Progenitor cell of endocrine pancreas (in vitro differentiated cells): ENCODE measurements around the gene POLR3H. TPM values are rescaled to one million over a fixed set of nuclear protein-coding genes. Genes with fewer than 3 reads are reported as not detected.

Source experiments
- DNase-seq: peaks from one replicate; pipeline ENCODE4 v3.0.0; 2021; ENCODE audit warnings: low spot score; ENCODE audit not compliant: unreplicated experiment
- H3K27ac Mint-ChIP-seq: 2 replicates; pipeline ENCODE4 v1.8.0; 2021; ENCODE audit warnings: mild to moderate bottlenecking, moderate library complexity, mixed read lengths
- H3K27me3 Mint-ChIP-seq: 2 replicates; pipeline ENCODE4 v1.8.0; 2021; ENCODE audit warnings: mixed read lengths
- H3K36me3 Mint-ChIP-seq: 2 replicates; pipeline ENCODE4 v1.8.0; 2022; ENCODE audit warnings: mixed read lengths; ENCODE audit not compliant: insufficient read depth
- H3K4me1 Mint-ChIP-seq: 2 replicates; pipeline ENCODE4 v1.8.0; 2021; ENCODE audit warnings: low read depth, mixed read lengths
- H3K4me3 Mint-ChIP-seq: 2 replicates; pipeline ENCODE4 v1.8.0; 2021; ENCODE audit warnings: low read depth, mild to moderate bottlenecking, moderate library complexity, mixed read lengths
- H3K9me3 Mint-ChIP-seq: 2 replicates; pipeline ENCODE4 v1.8.0; 2021; ENCODE audit warnings: low read depth, mixed read lengths
- total RNA-seq: library from RNA; stranded (reverse); gene quantifications from 2 replicates; pipeline ENCODE4 v1.2.1, GENCODE V29; 2021
- TF ChIP-seq, protein P1 (sequence below): fragments of 200-600 bp; sonication (generic); IDR thresholded peaks from one replicate; pipeline ENCODE4 v1.5.0; 2021; ENCODE audit warnings: antibody characterized with exemption, mild to moderate bottlenecking; ENCODE audit not compliant: unreplicated experiment

Gene POLR3H
- total RNA-seq, 1 donor from 2014 or later, result 44.1 TPM

DNA sequence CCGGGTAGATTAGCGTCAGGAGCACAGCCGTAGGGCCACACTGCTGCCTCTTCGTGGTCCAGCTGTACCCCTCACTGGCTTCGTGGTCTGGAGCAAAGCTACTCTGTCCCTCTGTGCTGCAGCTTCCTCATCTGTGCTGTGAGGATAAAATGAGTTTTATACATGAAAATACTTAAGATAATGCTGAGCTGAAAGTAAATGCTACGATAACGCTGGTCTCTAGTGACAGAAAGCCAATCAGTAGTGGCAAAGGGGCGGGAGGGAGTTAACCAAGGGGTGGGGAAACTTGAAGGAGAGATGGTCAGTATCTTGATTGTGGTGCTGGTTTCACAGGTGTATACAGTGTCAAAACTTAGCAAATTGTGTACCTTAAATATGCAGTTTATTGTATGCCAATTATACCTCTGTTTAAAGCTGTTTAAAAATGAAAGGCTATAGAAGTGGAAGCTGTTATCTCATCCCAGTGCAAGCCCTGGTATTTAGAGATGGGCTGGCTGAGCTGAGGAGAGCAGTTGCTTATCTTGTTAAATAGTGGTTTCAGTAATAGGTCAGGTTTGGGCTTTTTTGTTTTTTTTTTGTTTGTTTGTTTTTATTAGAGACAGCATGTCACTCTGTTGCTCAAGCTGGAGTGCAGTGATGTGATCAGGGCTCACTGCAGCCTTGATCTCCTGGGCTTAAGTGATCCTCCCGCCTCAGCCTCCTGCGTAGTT, 38.6 kb downstream of the POLR3H start:
- H3K27ac Mint-ChIP-seq, result no peak overlapping the region
- TF ChIP-seq, protein P1, sequence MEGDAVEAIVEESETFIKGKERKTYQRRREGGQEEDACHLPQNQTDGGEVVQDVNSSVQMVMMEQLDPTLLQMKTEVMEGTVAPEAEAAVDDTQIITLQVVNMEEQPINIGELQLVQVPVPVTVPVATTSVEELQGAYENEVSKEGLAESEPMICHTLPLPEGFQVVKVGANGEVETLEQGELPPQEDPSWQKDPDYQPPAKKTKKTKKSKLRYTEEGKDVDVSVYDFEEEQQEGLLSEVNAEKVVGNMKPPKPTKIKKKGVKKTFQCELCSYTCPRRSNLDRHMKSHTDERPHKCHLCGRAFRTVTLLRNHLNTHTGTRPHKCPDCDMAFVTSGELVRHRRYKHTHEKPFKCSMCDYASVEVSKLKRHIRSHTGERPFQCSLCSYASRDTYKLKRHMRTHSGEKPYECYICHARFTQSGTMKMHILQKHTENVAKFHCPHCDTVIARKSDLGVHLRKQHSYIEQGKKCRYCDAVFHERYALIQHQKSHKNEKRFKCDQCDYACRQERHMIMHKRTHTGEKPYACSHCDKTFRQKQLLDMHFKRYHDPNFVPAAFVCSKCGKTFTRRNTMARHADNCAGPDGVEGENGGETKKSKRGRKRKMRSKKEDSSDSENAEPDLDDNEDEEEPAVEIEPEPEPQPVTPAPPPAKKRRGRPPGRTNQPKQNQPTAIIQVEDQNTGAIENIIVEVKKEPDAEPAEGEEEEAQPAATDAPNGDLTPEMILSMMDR, result no peak
- no peak for DNase-seq
- peaks cover 5% of the 10 kb centered on the region for H3K36me3 Mint-ChIP-seq
- no peaks in the 10 kb centered on the region for H3K9me3 Mint-ChIP-seq
- H3K27me3 Mint-ChIP-seq, result no peaks in the 10 kb centered on the region
- H3K4me1 Mint-ChIP-seq, result no peaks in the 10 kb centered on the region
- H3K4me3 Mint-ChIP-seq, result no peak overlapping the region

GRCh38 chr22:41504816-41505215, 39.5 kb downstream of the POLR3H start:
- no peaks in the 10 kb centered on the region for H3K4me1 Mint-ChIP-seq
- H3K27me3 Mint-ChIP-seq, result no peaks in the 10 kb centered on the region
- H3K27ac Mint-ChIP-seq, result no peak overlapping the region
- H3K9me3 Mint-ChIP-seq, result no peaks in the 10 kb centered on the region
- no peak for DNase-seq
- TF ChIP-seq, protein P1, result no peak
- no peak overlapping the region for H3K4me3 Mint-ChIP-seq
- H3K36me3 Mint-ChIP-seq, result peaks cover 5% of the 10 kb centered on the region

GRCh38 chr22:41504397-41504796, 39.9 kb downstream of the POLR3H start:
- no peak for DNase-seq
- no peaks in the 10 kb centered on the region for H3K9me3 Mint-ChIP-seq
- no peaks in the 10 kb centered on the region for H3K27me3 Mint-ChIP-seq
- H3K36me3 Mint-ChIP-seq, result peaks cover 3% of the 10 kb centered on the region
- no peak overlapping the region for H3K4me3 Mint-ChIP-seq
- TF ChIP-seq, protein P1, result no peak
- H3K4me1 Mint-ChIP-seq, result no peaks in the 10 kb centered on the region
- no peak overlapping the region for H3K27ac Mint-ChIP-seq

GRCh38 chr22:41501209-41501608, 43.1 kb downstream of the POLR3H start:
- Mint-ChIP-seq H3K4me3 (no peak overlapping the region), H3K9me3 (no peaks in the 10 kb centered on the region), H3K36me3 (peaks cover 1% of the 10 kb centered on the region), H3K27ac (no peak overlapping the region), H3K27me3 (no peaks in the 10 kb centered on the region), H3K4me1 (no peaks in the 10 kb centered on the region)
- TF ChIP-seq, protein P1, result no peak
- no peak for DNase-seq

- Mint-ChIP-seq H3K36me3 (peaks cover 1% of the 10 kb centered on the region), H3K27me3 (no peaks in the 10 kb centered on the region), H3K27ac (no peak overlapping the region), H3K4me3 (no peak overlapping the region), H3K4me1 (no peaks in the 10 kb centered on the region), H3K9me3 (no peaks in the 10 kb centered on the region)
- DNase-seq, result no peak
- TF ChIP-seq, protein P1, result no peak
Measured at GRCh38 chr22:41500303-41500702, 44.0 kb downstream of the POLR3H start.
